HG02943 (cell line): ENCODE data around the gene ITGAV.

Experiments used
- ATAC-seq: cut with Tn5 transposase; IDR thresholded peaks from one replicate; pipeline ENCODE4 v1.9.1; 2021; ENCODE audit warnings: mild to moderate bottlenecking, low read depth, moderate library complexity; ENCODE audit not compliant: unreplicated experiment

ITGAV gene

DNA sequence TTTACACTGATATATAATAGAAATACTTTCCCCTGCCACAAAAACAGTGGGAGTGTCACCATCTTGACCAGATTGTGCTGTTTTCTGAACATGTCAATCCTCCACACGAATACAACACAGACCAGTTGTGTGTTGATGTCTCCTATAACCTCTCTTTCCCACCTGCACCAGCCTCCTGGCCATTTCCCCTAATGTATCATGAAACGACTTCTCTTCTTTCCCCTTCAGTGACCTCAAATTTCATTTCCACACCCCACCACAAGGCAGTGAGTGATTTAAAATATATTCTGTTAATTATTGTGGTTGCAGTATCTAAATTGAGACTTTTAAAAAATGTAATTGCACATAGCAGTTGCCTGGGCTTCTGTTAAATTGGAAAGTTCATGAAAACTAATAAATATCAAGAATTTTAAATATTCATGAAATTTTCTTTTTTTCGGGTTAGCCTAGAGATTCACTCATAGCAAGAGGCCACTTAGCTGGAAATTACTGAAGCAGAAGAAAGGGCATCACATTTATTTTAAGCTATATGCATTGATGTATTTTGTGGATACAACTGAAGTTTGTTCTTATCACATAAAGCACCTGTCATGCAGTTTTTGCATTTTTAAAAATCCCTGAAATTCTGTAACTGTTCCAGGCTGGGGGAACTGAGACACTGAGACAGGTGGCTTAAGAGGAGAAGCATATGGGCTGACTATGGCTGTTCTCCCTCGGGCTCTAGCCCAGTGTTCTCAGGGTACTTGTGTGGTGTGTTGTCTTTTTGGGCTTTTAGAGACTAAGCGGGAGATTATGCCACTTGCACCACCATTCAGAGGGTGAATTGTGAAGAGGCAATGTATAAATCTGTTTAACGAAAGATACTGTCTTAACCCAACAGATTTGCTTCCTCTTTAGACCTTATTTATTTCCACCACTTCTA is 119.9 kb downstream of the ITGAV start:
- ATAC-seq, result no peak

- no peak for ATAC-seq
Observed at GRCh38 chr2:186713691-186714090, 123.8 kb downstream of the ITGAV start.

DNA sequence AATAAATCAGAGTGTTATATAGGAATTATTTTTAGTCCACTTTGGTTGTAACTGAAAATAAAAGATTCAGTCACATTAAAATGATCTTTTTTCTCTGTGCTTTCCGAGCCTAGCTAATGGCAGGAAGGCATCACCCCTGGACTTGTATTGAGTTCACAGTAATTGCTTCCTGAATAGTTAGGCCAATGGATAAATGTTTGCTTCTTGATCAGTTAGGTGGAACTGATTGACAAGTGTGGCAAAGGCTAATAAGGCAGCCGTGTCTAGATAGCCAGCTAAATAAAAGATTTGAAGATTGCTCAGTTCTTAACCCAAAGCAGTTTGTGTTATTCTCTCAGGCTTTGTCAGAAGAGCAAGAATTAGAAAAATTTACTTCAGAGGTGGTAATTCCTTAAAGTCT is 124.8 kb downstream of the ITGAV start:
- no peak for ATAC-seq

DNA sequence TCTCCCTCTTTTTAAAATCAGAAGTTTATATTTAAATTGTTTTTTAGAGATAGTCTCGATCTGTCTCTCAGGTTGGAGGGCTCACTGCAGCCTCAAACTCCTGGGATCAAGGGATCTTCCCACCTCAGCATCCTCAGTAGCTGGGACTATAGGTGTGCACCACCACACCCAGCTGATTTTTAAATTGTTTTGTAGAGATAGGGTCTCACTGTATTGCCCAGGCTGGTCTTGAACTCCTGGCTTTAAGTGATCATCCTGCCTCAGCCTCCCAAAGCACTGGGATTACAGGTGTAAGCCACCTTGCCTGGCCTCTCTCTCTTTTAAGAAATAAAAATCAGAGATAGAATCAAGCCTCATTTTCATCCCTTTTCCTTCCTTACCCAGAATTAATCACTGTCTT is 126.1 kb downstream of the ITGAV start:
- ATAC-seq, result no peak

- no peak for ATAC-seq
Observed at GRCh38 chr2:186716899-186717298, 127.0 kb downstream of the ITGAV start.

DNA sequence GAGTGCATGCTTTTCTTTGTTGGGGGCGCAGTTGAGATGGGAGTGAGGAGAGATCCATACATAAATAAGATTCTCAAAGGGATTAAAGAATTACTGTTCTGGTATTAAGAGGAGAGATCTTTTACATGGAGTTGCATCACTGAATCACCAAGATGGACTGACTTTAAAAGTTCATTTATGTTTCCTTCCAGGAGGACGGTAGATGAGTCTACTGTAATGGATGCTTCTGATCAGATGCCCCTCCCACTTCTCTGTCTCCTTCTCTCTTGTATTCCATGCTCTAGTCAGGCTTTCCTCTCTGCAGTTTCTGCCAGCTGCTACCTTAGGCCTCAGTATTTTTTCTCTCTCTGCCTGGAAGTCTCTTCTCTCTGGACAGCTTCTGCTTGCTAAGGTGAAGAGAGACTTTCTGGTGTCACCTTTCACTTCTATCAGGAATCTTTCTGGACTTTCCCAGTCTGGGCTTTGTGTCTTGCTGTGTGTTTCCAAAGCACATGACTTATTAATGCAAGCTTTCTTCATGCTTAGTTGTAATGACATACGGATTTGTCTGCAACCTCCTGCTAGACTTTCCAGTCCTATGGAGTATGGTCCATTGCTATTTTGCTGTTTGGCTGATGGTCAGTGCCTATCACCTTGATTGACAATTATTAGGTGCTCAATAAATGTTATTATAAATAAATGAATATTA is 127.6 kb downstream of the ITGAV start:
- no peak for ATAC-seq

- no peak for ATAC-seq
Observed at GRCh38 chr2:186718122-186718521, 128.3 kb downstream of the ITGAV start.

- no peak for ATAC-seq
Observed at GRCh38 chr2:186718903-186719302, 129.0 kb downstream of the ITGAV start.

DNA sequence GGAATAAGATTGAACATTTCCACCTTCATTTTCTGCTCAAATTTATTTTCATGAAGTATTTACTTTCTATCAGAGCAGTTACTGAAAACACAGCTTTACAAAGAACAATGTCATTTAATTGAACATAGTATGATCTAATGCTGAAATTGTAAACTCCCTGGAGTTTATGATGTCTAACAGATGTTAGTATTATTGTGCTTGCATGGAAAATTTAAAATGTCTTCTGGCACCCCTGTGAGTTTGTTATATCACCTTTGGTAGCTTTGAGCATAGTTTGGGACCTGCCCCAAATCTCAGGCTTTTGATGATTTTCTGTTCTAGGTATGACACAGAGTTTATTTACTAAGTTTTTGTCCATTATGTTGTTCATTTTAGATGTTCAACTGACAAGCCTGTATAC is 132.1 kb downstream of the ITGAV start:
- no peak for ATAC-seq

DNA sequence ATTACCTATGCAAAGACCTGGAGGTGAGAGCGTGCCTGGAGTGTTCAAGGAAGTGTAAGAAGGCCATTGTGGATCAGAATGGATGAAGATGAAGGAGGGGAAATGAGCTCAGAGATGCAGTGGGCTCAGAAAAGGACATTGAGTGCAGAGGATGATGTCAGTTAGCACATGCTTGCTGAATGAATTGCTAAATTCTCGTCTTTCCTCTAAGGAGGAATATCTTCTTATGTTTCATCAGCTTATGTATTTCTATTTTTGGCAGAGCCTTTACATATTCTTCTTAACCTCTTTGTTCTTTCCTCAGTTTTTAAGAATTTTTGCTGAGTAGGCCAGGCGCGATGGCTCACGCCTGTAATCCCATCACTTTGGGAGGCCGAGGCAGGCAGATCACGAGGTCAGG is 134.9 kb downstream of the ITGAV start:
- no peak for ATAC-seq

- ATAC-seq, result no peak
Observed at GRCh38 chr2:186725783-186726182, 135.9 kb downstream of the ITGAV start.

- ATAC-seq, result no peak
Observed at GRCh38 chr2:186726938-186727337, 137.1 kb downstream of the ITGAV start.

- ATAC-seq, result no peak
Observed at GRCh38 chr2:186728631-186729030, 138.8 kb downstream of the ITGAV start.
